Keratinocyte (primary cell): Measurements from ENCODE around the gene PHF14. TPM values are rescaled to one million over a fixed set of nuclear protein-coding genes. Genes with fewer than 3 reads are reported as not detected.

ENCODE experiments used
- DNase-seq: peaks from one replicate; pipeline ENCODE4 v3.0.0-alpha.2; 2011; ENCODE audit warnings: low read depth, missing footprints, low spot score
- FAIRE-seq: peaks from 2 replicates; lab custom pipeline; 2011; peaks lifted over from hg19 to GRCh38; lab: Jason Lieb, UNC
- H2AFZ ChIP-seq: 2 replicates; pipeline ENCODE4 v1.6.0; 2012; ENCODE audit warnings: low read length, control low read depth, inconsistent platforms; ENCODE audit not compliant: control insufficient read depth
- H3K27ac ChIP-seq: 2 replicates; pipeline ENCODE4 v1.5.1; 2011; ENCODE audit warnings: low read length; ENCODE audit not compliant: control insufficient read depth, insufficient read depth
- H3K27me3 ChIP-seq: 3 replicates; pipeline ENCODE4 v1.6.0; 2011; ENCODE audit warnings: low read length; ENCODE audit not compliant: control insufficient read depth, insufficient read depth; ENCODE audit errors: extremely low read depth
- H3K36me3 ChIP-seq, 2 experiments: 2 replicates in 1 of 2; 3 replicates in 1 of 2; pipeline ENCODE4 v1.5.1; 2011; ENCODE audit warnings: low read length in 2 of 2, mild to moderate bottlenecking in 1 of 2; ENCODE audit not compliant: control insufficient read depth in 2 of 2, insufficient read depth in 2 of 2; ENCODE audit errors: extremely low read depth in 1 of 2
- H3K4me1 ChIP-seq: 3 replicates; pipeline ENCODE4 v1.5.1; 2011; ENCODE audit warnings: low read length; ENCODE audit not compliant: control insufficient read depth, insufficient read depth; ENCODE audit errors: extremely low read depth
- H3K4me2 ChIP-seq: 3 replicates; pipeline ENCODE4 v1.6.0; 2011; ENCODE audit warnings: low read depth, low read length; ENCODE audit not compliant: control insufficient read depth, insufficient read depth; ENCODE audit errors: extremely low read depth
- H3K4me3 ChIP-seq, 3 experiments: fragments of 200-600 bp in 1 of 3; sonication (generic) in 1 of 3; 2 replicates in 2 of 3; 3 replicates in 1 of 3; pipeline ENCODE4 v1.5.1; 2011 to 2016; ENCODE audit warnings: low read length in 3 of 3, mild to moderate bottlenecking in 3 of 3, control low read depth in 2 of 3, inconsistent platforms in 1 of 3, low read depth in 1 of 3, mixed read lengths in 1 of 3, mixed run types in 1 of 3, moderate library complexity in 1 of 3; ENCODE audit not compliant: control insufficient read depth in 2 of 3, insufficient read depth in 2 of 3; ENCODE audit errors: extremely low read depth in 1 of 3
- H3K79me2 ChIP-seq: 2 replicates; pipeline ENCODE4 v1.6.0; 2012; ENCODE audit warnings: low read length; ENCODE audit not compliant: control insufficient read depth, insufficient read depth
- H3K9ac ChIP-seq: 3 replicates; pipeline ENCODE4 v1.6.0; 2011; ENCODE audit warnings: low read length; ENCODE audit not compliant: control insufficient read depth, insufficient read depth; ENCODE audit errors: extremely low read depth
- H3K9me1 ChIP-seq: 3 replicates; pipeline ENCODE4 v1.6.0; 2011; ENCODE audit warnings: low read length; ENCODE audit not compliant: control insufficient read depth, insufficient read depth; ENCODE audit errors: extremely low read depth
- H3K9me3 ChIP-seq: 2 replicates; pipeline ENCODE4 v1.5.1; 2012; ENCODE audit warnings: low read depth, low read length; ENCODE audit not compliant: control insufficient read depth
- H4K20me1 ChIP-seq: 3 replicates; pipeline ENCODE4 v1.6.0; 2011; ENCODE audit warnings: low read length; ENCODE audit not compliant: control insufficient read depth, insufficient read depth; ENCODE audit errors: extremely low read depth
- CTCF ChIP-seq, 3 experiments: IDR thresholded peaks in 1 of 3; conservative IDR thresholded peaks in 1 of 3; optimal IDR thresholded peaks in 1 of 3; 2 replicates in 2 of 3; 3 replicates in 1 of 3; pipeline versions ENCODE3 to v1.5.1; 2011; ENCODE audit warnings: low read length in 3 of 3, mild to moderate bottlenecking in 3 of 3, moderate library complexity in 2 of 3, control low read depth in 1 of 3, inconsistent platforms in 1 of 3; ENCODE audit not compliant: insufficient read depth in 2 of 3; ENCODE audit errors: extremely low read depth in 1 of 3
- EZH2 ChIP-seq: IDR thresholded peaks from one replicate; pipeline ENCODE4 v1.6.1; 2012; ENCODE audit warnings: inconsistent platforms, mild to moderate bottlenecking, low read length, moderate library complexity
- dilution Hi-C: fragments of 300-500 bp; cut with MboI; formaldehyde crosslinking; loops from one replicate; pipeline ENCODE4 v1.7.0; 2020; ENCODE audit warnings: low sequenced_read_pairs; ENCODE audit not compliant: extremely low pct_ligation_motif_present
- polyA plus RNA-seq, 5 experiments: library from polyadenylated mRNA; depleted of rRNA in 3 of 5; stranded (reverse) in 3 of 5; stranded (forward) in 1 of 5; unstranded in 1 of 5; fragments of >200 nt; gene quantifications; 1 replicate in 1 of 5; 2 replicates in 3 of 5; 3 replicates in 1 of 5; pipeline versions ENCODE4 v1.2.1 to v1.2.3, GENCODE V29; 2011 to 2012; ENCODE audit warnings: missing spikeins in 2 of 5, low read depth in 1 of 5, low replicate concordance in 1 of 5

Gene PHF14
- polyA plus RNA-seq, 1 donor (not counting 4 experiments of a cell fraction or from before 2014, with no cell fraction given) = 16.9 TPM

GRCh38 chr7:10930551-10930950 lies 43.1 kb upstream of the PHF14 start:
- no peaks in the 10 kb centered on the region for H3K9me1 ChIP-seq
- H3K79me2 ChIP-seq = peaks cover 1% of the 10 kb centered on the region
- no peak overlapping the region for H3K4me2 ChIP-seq
- H3K27me3 ChIP-seq = no peaks in the 10 kb centered on the region
- H3K36me3 ChIP-seq = peaks cover 3 to 6% of the 10 kb centered on the region in 2 experiments
- no peaks in the 10 kb centered on the region for H3K9me3 ChIP-seq
- no peak overlapping the region for H3K27ac ChIP-seq
- no peak overlapping the region for H3K9ac ChIP-seq
- no peaks in the 10 kb centered on the region for H3K4me1 ChIP-seq
- dilution Hi-C loops = no loop called here
- no peaks in the 10 kb centered on the region for H4K20me1 ChIP-seq
- TF ChIP-seq EZH2 (no peak), CTCF (optimal IDR thresholded peaks at IDR 0.05 in 1 of 3, IDR thresholded peaks at IDR 0.05 in 1 of 3, conservative IDR thresholded peaks at IDR 0.05 in 1 of 3; ENCODE audit: extremely low read depth in 1 of 3, insufficient read depth in 2 of 3, low read length in 3 of 3) (no peak)
- H3K4me3 ChIP-seq = no peak overlapping the region
- H2AFZ ChIP-seq = no peak overlapping the region
- FAIRE-seq (no peak), DNase-seq (no peak)

- peaks cover 5 to 8% of the 10 kb centered on the region in 2 experiments for H3K36me3 ChIP-seq
- TF ChIP-seq EZH2 = no peak
- no peak for TF ChIP-seq CTCF (optimal IDR thresholded peaks at IDR 0.05 in 1 of 3, IDR thresholded peaks at IDR 0.05 in 1 of 3, conservative IDR thresholded peaks at IDR 0.05 in 1 of 3; ENCODE audit: extremely low read depth in 1 of 3, insufficient read depth in 2 of 3, low read length in 3 of 3)
- FAIRE-seq (no peak), DNase-seq (no peak)
- peaks cover 6% of the 10 kb centered on the region for H3K79me2 ChIP-seq
- H3K9ac ChIP-seq = no peak overlapping the region
- H3K4me3 ChIP-seq = no peak overlapping the region
- H3K9me3 ChIP-seq = no peaks in the 10 kb centered on the region
- no peaks in the 10 kb centered on the region for H3K27me3 ChIP-seq
- no peaks in the 10 kb centered on the region for H4K20me1 ChIP-seq
- H3K27ac ChIP-seq = no peak overlapping the region
- H2AFZ ChIP-seq = no peak overlapping the region
- dilution Hi-C loops = no loop called here
- no peak overlapping the region for H3K4me2 ChIP-seq
- H3K9me1 ChIP-seq = no peaks in the 10 kb centered on the region
- H3K4me1 ChIP-seq = no peaks in the 10 kb centered on the region
These were observed 42.5 kb upstream of the PHF14 start for GRCh38 chr7:10931161-10931560.
